Right atrium auricular region (tissue), 2 donors: ENCODE data around the gene CAND2. TPM values are rescaled to one million over a fixed set of nuclear protein-coding genes. Genes with fewer than 3 reads are reported as not detected.

ENCODE experiments used
- DNase-seq: peaks from one replicate; pipeline ENCODE4 v3.0.0-alpha.2; 2019; ENCODE audit warnings: low spot score
- H3K27ac ChIP-seq, 2 donors: fragments of 200-600 bp; sonication (generic); 1 replicate in 1 of 2; 2 replicates in 1 of 2; pipeline ENCODE4 v1.5.1; 2016 to 2019
- H3K27me3 ChIP-seq, 2 donors: fragments of 200-600 bp; sonication (generic); one replicate each; pipeline versions ENCODE4 v1.5.1 to v1.6.0; 2017 to 2019
- H3K36me3 ChIP-seq: fragments of 200-600 bp; sonication (generic); one replicate; pipeline ENCODE4 v1.5.1; 2016
- H3K4me1 ChIP-seq, 2 donors: fragments of 200-600 bp; sonication (generic); one replicate each; pipeline versions ENCODE4 v1.5.1 to v1.6.0; 2017 to 2019
- H3K4me3 ChIP-seq, 2 donors: fragments of 200-600 bp; sonication (generic); 1 replicate in 1 of 2; 2 replicates in 1 of 2; pipeline ENCODE4 v1.5.1; 2017 to 2019; ENCODE audit warnings: mild to moderate bottlenecking in 1 of 2, moderate library complexity in 1 of 2
- H3K9me3 ChIP-seq, 2 donors: fragments of 200-600 bp; sonication (generic); one replicate each; pipeline ENCODE4 v1.5.1; 2019
- total RNA-seq, 2 donors: library from RNA; depleted of rRNA; stranded (reverse); fragments of >200 nt; gene quantifications; one replicate each; pipeline ENCODE4 v1.1.0, GENCODE V29; 2016
- TF ChIP-seq, protein P1 (sequence below), 2 donors: fragments of 200-600 bp; sonication (generic); IDR thresholded peaks; one replicate each; pipeline ENCODE4 v1.5.1; 2019; ENCODE audit warnings: antibody characterized with exemption in 2 of 2

CAND2 gene
- total RNA-seq, 2 donors from 2014 or later: 45.2 to 77.4 TPM

DNA sequence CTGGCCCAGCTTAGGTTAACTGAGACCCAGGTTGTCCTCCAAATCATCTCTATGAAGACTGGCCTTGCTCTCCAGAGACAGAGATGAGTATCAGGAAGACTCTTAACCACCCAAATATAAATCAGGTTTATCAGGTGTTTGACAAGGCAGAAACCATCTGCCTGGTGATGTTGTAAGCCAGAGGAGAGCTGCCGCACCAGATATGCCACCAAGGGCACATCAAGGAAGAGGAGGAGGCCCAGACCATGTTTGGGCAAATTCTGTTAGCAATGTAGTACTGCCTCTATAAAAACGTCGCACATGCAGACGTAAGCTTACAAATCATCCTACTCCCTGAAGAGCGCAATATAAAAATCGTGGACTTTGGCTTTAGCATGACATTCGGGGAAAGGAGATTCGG is 65.9 kb downstream of the CAND2 start:
- no peaks in the 10 kb centered on the region for H3K36me3 ChIP-seq
- no peaks in the 10 kb centered on the region for H3K27me3 ChIP-seq
- peaks cover 0 to 16% of the 10 kb centered on the region in 2 donors for H3K4me1 ChIP-seq
- no peak overlapping the region for H3K4me3 ChIP-seq
- DNase-seq: no peak
- TF ChIP-seq, protein P1, sequence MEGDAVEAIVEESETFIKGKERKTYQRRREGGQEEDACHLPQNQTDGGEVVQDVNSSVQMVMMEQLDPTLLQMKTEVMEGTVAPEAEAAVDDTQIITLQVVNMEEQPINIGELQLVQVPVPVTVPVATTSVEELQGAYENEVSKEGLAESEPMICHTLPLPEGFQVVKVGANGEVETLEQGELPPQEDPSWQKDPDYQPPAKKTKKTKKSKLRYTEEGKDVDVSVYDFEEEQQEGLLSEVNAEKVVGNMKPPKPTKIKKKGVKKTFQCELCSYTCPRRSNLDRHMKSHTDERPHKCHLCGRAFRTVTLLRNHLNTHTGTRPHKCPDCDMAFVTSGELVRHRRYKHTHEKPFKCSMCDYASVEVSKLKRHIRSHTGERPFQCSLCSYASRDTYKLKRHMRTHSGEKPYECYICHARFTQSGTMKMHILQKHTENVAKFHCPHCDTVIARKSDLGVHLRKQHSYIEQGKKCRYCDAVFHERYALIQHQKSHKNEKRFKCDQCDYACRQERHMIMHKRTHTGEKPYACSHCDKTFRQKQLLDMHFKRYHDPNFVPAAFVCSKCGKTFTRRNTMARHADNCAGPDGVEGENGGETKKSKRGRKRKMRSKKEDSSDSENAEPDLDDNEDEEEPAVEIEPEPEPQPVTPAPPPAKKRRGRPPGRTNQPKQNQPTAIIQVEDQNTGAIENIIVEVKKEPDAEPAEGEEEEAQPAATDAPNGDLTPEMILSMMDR (IDR thresholded peaks at IDR 0.05): no peak
- H3K9me3 ChIP-seq: no peaks in the 10 kb centered on the region
- peak overlapping the region; percentile 26 to 48 for H3K27ac ChIP-seq

DNA sequence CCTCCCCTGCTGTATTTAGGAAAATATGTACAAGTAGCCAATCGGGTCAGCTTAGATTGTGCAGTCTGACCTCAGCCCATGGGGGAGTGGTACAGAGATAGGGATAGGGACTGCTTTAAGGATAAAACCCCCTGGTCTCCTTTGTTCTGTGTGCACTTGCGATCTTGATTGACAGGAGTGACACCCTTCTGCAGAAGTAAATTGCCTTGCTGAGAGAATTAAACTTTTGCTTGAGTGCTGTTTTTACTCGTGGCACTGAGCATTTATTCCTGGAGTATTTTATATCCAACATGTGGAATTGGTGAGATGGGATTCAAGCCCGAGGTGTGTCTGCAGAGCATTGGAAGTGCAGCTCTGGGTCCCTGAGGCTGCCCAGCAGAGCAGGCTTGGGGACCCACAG is 68.8 kb downstream of the CAND2 start:
- Histone ChIP-seq H3K36me3 (no peaks in the 10 kb centered on the region), H3K9me3 (no peaks in the 10 kb centered on the region), H3K27me3 (no peaks in the 10 kb centered on the region), H3K27ac (no peak overlapping the region), H3K4me1 (peaks cover 0 to 24% of the 10 kb centered on the region in 2 donors), H3K4me3 (no peak overlapping the region)
- no peak for DNase-seq
- TF ChIP-seq, protein P1 (IDR thresholded peaks at IDR 0.05): no peak

DNA sequence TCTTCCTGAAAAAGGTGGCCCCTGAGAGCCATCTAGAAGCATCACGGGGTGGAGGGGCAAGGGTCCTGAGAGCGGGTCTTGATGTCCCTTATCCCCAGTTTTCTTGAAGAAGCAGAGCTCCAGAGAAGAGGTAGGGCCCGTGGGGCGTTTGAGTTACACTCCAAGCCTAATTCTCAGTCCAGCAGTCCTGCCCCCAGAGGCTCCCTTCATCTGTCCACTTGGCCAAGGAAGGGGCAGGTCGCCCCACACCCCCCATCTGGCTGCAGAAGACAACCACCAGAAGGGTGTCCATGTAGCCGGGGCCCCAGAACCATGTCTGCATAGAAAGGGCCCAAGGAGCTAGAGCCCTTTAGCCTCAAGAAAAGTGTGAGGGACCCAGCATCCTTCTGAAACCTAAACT is 70.4 kb downstream of the CAND2 start:
- no peak for DNase-seq
- peaks cover 0 to 23% of the 10 kb centered on the region in 2 donors for H3K4me1 ChIP-seq
- no peak overlapping the region for H3K4me3 ChIP-seq
- no peaks in the 10 kb centered on the region for H3K36me3 ChIP-seq
- TF ChIP-seq, protein P1 (IDR thresholded peaks at IDR 0.05): no peak
- no peaks in the 10 kb centered on the region for H3K27me3 ChIP-seq
- H3K9me3 ChIP-seq: no peaks in the 10 kb centered on the region
- no peak overlapping the region for H3K27ac ChIP-seq

DNA sequence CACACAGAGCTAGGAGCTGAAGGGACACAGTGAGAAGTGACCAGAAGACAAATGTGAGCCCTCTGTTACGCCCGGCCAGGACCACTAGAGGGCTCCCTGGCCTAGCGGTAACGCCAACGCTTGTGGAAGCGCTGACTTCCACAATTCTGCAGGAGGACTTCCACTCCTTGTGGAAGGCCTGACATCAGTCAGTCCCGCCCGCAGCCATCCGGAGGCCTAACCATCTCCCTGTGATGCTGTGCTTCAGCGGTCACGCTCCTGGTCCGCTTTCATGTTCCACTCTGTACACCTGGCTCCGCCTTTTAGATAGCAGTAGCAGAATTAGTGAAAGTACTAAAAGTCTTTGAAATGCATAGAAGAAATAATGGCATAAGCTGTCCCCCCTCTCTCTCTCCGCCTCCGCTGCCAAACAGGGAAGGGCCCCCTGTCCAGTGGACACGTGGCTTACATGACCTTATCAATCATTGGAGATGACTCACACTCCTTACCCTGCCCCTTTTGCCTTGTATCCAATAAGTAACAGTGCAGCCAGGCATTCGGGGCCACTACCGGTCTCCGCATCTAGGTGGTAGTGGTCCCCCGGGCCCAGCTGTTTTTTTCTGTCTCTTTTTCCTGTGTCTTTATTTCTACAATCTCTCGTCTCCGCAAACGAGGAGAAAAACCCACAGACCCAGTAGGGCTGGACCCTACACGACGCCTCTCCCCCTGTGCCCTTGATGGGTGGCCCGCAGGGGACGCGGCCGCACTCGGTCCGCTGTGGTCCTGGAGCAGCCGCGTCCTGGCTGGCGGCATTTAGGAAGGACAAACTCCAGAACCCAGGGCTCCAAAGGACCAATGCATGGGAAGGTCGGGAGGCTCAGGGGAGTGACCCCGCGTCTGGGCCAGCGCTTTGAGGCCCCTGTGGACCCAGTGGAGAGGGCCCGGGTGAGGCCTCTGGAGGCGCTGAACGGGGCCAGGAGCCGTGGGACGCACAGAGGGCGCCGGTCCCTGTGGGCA is 71.9 kb downstream of the CAND2 start:
- Histone ChIP-seq H3K9me3 (no peaks in the 10 kb centered on the region), H3K4me1 (peaks cover 0 to 16% of the 10 kb centered on the region in 2 donors), H3K4me3 (peak overlapping the region; percentile 17 to 36), H3K27ac (peak overlapping the region; percentile 35 to 44), H3K27me3 (no peaks in the 10 kb centered on the region), H3K36me3 (no peaks in the 10 kb centered on the region)
- TF ChIP-seq, protein P1 (IDR thresholded peaks at IDR 0.05): peak; percentile 83 to 92
- peak; percentile 92 for DNase-seq

DNA sequence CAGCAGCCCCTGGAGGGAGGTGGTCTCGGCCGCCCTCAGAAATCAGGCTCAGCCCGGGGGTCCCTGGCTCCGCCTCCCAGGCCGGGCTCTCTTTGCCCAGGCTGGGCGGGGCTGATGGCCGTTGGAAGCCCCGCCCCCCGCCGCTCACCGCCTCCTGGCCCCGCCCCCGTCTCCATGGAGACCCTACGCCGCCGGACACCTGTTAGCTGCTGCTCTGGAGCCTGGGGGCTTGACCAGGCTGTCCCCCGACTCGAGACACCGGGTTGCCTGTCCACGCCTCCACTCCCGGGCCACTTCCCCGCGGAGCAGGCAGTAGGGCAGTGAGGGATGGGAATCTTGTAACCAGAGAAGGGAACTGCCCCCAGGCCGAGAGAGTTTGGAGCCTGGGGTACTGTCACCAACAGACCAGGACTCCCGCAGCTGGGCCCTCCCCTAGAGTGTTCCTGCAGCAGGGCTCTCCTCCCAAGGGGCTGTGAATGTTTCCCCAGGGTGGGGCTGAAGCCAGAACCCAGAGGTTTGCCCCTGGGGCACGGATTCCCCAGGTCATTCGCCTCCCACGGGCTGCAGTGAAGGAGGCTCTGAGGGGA is 72.6 kb downstream of the CAND2 start:
- Histone ChIP-seq H3K27me3 (no peaks in the 10 kb centered on the region), H3K27ac (peak overlapping the region; percentile 35 to 44), H3K4me1 (peaks cover 0 to 16% of the 10 kb centered on the region in 2 donors), H3K9me3 (no peaks in the 10 kb centered on the region), H3K4me3 (peak overlapping the region; percentile 17 to 36), H3K36me3 (no peaks in the 10 kb centered on the region)
- TF ChIP-seq, protein P1 (IDR thresholded peaks at IDR 0.05): no peak
- no peak for DNase-seq
